Thyroid gland (tissue), 4 donors: Measurements from ENCODE around the gene MAGI2.

Experiments
- CTCF ChIP-seq, 6 experiments: fragments of 200-600 bp in 3 of 6; fragments of 450-650 bp in 3 of 6; sonication (generic) in 3 of 6; IDR thresholded peaks; one replicate each; pipeline ENCODE4 v1.5.1; 2016 to 2019; ENCODE audit warnings: antibody characterized with exemption in 6 of 6, mild to moderate bottlenecking in 2 of 6, inconsistent platforms in 1 of 6, moderate library complexity in 1 of 6
- POLR2A ChIP-seq, 2 donors: fragments of 450-650 bp; IDR thresholded peaks; one replicate each; pipeline ENCODE4 v1.6.1; 2017; ENCODE audit warnings: antibody characterized with exemption in 2 of 2, mild to moderate bottlenecking in 2 of 2, moderate library complexity in 1 of 2

GRCh38 chr7:78734626-78735025 lies 718.8 kb downstream of the MAGI2 start:
- TF ChIP-seq CTCF (IDR thresholded peaks at IDR 0.05) (no peak), POLR2A (IDR thresholded peaks at IDR 0.05) (no peak)
